Activated naive CD8-positive, alpha-beta T cell treated with anti-CD3 and anti-CD28 coated beads, Interleukin-2, amount 50 U/mL, for 16 hours (primary cell): ENCODE measurements around the gene TAF6.

ENCODE experiments used
- DNase-seq: peaks from one replicate; pipeline ENCODE4 v3.0.0-alpha.2; 2020; ENCODE audit warnings: low read depth, low spot score

The TAF6 gene

GRCh38 chr7:100095704-100096103 is 23.5 kb downstream of the TAF6 start:
- DNase-seq, result no peak

- no peak for DNase-seq
Measured at GRCh38 chr7:100095289-100095688, 23.9 kb downstream of the TAF6 start.

DNA sequence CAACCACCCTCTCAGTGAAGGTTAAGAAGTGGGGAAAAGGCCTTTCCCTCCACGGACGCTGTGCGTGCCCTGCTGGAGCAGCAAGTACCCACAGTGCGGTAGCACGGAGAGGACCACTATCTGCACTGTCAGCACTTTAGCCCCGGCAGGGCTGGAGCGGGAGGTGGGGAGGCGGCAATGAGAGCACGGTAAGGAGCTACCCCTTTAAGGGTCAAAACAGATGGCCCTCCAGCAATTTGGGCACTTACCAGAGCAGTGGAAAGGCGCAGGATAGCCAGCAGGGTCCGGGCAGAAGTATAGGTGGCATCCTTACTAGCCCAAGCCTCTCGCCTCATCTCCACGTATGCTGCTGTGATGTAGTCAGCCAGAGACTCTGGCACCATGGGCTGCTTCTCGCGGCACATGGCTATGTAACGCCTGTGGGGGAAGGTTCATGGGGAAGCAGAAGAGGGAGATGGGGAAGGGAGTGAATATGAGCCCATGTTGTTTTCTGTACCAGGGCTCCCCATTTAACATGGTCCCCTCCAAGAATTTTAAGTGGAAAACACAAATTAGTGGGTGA is 25.2 kb downstream of the TAF6 start:
- DNase-seq, result no peak

GRCh38 chr7:100093498-100093897 is 25.7 kb downstream of the TAF6 start:
- DNase-seq, result no peak

- DNase-seq, result no peak
Measured at GRCh38 chr7:100093054-100093453, 26.1 kb downstream of the TAF6 start.

GRCh38 chr7:100091411-100092181 is 27.6 kb downstream of the TAF6 start:
- DNase-seq, result no peak

DNA sequence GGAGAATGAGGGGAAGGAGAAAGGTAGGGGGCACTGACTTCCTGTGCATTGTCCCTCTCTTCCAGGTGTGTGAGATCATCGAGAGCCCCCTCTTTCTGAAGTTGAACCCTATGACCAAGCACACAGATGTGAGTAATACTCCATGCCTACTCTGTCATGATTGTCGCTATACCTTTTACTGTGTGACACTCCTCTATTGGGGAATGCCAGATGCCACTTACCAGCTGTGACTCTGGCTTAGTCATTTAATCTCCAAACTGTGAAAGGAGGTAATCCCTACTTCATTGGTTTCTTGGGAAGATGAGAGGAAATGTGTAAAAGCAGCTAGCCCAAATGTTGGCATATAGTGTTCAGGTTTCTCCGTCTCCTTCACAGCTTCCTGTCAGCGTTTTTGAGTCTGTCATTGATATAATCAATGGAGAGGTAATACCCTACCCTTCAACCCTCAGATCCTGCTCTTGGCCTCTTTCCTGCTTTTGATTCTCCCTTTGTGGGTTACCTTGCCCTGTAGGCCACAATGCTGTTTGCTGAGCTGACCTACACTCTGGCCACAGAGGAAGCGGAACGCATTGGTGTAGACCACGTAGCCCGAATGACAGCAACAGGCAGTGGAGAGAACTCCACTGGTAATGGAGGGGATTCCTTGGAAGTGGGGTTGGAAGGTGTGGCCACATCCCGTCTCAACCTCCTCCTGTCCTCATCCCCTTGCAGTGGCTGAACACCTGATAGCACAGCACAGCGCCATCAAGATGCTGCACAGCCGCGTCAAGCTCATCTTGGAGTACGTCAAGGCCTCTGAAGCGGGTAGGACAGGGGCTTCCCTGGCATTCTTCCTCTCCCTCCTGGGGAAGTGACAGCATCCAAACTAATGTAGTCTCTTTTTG is 28.4 kb downstream of the TAF6 start:
- DNase-seq, result no peak

- no peak for DNase-seq
Measured at GRCh38 chr7:100089458-100090196, 29.5 kb downstream of the TAF6 start.

DNA sequence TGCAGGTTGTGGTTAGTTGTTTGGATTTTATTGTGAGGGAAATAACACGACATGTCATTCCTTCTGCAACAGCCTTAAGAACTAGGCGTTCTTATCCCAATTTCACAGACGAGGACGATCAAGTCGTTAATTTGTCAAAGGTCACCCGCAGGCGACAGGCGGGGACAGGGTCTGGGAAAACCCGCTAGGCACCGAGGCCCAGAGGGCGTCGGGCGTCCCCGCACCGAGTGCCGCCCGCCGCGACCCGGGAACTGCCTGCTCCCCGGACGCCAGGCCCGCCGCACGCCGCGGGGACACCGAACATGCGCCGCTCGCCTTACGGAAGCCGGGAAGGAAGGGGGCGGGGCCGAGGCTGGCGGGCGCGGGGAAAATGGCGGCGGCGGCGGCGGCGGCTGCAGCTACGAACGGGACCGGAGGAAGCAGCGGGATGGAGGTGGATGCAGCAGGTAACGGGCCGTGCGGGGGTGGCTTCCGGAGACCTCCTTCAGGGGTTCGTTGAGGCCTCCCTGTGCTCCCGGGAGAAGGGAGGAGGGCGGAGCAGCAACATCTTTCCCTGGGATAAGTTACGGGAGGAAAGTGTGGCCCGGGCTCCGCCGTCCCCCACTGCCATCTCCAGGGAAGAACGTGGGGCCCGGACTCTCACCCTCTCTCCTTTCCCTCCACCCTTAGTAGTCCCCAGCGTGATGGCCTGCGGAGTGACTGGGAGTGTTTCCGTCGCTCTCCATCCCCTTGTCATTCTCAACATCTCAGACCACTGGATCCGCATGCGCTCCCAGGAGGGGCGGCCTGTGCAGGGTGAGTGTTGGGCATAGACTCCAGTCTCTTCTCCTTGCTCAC is 30.3 kb downstream of the TAF6 start, which contains the start of gene COPS6:
Gene COPS6 (plus strand): TSS at position 349 of the 837 bp plus-strand sequence. CDS start 22 bp downstream, at position 371.
- peak; percentile 76 for DNase-seq

DNA sequence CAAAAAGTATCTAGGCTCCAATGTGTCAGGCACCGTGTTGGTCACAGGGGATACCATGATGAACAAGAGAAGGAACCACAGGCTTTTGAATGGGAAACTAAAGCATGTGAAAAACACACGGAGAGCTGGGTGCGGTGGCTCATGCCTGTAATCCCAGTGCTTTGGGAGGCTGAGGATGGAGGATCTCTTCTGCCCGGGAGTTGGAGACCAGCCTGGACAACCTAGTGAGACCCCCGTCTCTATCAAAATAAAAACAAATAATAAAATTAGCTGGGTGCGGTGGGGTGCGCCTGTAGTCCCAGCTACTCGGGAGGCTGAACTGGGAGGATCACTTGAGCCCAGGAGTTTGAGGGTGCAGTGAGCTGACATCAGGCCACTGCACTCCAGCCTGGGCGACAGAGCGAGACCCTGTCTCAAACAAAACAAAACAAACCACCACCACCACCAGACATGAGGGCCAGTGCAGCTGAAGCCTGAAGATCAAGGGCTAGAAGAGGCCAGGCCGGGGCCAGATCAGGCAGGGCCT is 31.0 kb downstream of the TAF6 start:
- DNase-seq, result no peak

DNA sequence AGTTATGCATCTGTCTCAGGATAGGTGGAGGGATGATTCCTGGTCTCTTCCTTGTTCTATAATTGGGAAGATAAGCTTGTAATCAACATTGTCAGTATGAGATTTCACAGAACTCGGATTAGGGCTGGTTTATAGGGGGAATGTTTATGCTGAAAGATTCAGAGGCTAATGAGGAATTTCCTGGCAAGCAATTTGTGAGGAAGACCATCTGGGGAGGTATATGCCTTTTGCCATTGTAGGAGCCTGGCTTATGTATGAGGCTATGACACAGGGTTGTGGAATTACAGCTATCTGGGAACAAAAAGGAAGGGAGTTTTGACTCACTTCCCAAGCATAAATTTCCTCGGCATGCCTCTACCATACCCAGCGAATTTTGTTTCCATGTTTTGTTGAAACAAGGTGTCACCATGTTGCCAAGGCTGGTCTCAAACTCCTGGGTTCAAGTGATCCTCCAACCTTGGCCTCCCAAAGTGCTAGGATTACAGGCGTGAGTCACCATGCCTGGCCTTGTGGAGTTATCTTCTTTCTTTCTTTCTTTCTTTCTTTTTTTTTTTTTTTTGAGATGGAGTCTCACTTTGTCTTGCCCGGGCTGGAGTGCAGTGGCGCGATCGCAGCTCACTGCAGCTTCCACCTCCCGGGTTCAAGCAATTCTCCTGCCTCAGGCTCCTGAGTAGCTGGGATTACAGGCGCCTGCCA is 32.0 kb downstream of the TAF6 start:
- no peak for DNase-seq

GRCh38 chr7:100085515-100085914 is 33.6 kb downstream of the TAF6 start:
- no peak for DNase-seq

- DNase-seq, result no peak
Measured at GRCh38 chr7:100082978-100083377, 36.2 kb downstream of the TAF6 start.

DNA sequence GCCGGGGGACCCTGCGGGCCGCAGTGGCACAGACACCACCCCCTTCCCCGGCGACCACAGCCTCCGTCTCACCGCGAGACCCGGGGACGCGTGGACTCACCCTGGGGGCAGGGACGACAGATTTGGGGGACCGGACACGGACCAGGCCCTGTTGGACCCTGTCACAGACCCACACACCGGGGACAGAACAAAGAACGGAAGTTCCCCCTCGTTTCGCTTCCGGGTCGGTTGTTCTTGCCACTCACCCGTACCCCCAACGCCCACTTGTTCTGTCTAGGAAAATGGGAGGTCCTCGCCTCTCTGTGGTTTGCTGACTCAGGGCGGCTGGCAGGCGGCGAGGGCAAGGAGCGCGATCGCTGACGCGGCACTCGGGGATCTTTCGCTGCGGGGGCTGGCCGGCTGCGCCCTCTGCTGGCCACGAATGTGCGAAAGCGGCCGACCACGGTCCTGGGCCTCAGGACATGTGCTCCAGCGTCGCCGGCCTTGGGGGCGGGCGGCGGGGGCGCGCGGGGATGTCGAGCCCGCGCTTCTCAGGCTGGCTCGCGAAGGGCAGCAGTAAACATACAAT is 37.5 kb downstream of the TAF6 start, which contains the start of gene ZNF3:
Gene ZNF3 (minus strand): TSS at position 189 of the 568 bp plus-strand sequence. CDS start 4,366 bp downstream, outside the sequence.
- DNase-seq, result peak; percentile 96

DNA sequence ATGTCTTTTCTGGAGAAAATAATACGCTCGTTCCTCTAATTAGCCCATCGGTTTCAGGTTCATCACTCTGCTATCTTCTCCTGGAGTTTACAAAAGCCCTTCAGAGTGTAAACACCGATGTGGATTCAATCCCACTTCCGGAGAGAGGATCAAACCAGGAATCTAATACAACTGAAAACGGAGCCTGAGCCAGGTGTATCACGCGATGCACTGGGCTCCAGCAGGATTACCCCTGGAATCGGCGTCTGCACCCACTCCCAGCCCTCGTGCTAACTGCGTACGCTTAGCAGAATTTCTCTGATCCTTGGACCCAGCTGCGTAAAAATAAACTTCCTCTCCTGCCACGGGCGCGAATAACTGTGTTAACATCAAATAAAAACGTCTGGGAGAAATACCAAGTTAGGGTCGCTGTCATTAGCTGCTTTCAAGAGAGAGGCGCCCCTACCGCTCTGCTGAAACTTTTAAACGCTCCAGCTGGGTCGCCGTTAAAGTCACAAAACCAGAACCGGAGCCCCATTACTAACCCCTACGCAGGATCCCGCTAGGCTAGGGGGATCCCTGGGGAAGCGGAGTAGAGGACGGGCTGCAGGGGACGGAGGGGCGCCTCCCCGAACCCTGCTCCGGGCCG is 38.1 kb downstream of the TAF6 start:
- DNase-seq, result no peak

DNA sequence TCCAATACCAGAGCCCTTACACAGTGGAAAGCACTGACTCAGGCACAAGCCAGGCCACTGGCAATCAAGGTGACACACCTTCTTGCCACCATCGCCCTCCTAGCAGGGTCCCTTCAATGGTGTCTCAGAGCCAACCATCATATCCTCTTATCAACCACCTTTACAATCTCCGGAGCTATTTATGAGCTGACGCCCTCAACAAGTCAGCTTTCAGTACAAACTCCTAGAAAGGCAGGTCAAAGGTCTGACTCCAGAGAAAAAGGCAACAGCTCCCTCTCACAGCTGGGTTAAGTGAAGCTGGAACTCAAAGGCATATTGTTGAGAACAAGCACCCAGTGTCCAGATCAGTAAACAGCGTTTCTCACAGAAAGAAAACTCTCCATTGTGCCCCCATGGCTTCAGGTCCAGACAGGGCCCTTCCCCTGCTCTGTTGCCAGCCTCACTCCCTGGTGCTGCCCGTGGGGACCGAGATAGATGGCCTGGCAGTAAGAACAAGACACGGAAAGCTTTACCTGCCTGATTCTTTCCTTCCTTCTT is 40.1 kb downstream of the TAF6 start:
- DNase-seq, result no peak

GRCh38 chr7:100077205-100077604 is 42.0 kb downstream of the TAF6 start:
- no peak for DNase-seq

DNA sequence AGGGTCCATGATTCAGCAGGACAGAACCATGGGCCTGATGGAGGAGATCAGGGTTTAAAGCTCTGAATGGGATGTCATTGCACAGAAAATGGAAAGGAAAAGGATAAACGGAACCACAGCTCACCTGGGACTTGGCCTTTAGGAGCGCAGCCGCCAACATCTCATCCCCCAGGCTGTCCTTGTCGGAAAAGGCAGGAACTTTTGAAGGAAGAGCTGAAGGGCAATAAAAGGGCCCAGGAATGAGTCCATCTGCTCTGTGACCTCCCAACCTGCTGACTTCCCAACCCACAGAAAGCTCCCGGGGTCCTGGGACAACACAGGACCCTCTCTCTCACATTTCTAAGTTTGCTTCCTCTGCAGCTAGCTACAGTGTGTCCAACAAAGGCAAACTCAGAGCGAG is 43.7 kb downstream of the TAF6 start:
- no peak for DNase-seq

DNA sequence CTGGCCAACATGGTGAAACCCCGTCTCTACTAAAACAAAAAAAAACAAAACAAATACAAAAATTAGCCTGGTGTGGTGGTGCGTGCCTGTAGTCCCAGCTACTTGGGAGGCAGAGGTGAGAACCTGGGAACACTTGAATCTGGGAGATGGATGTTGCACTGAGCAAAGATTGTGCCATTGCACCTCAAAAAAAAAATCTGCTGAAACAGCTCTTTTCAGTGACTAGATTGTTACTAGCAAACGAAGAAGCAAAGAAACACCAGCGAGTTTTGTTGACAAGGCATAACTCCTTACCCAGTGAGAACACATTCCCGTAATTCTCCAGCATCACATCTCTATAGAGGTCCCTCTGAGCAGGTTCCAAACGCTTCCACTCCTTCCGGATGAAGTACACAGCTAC is 44.3 kb downstream of the TAF6 start:
- DNase-seq, result no peak
